Renal cortex interstitium (tissue), 3 donors: ENCODE results near the gene IFFO2. TPM values are rescaled to one million over a fixed set of nuclear protein-coding genes. Genes with fewer than 3 reads are reported as not detected.

Source experiments
- polyA plus RNA-seq, 3 donors: library from polyadenylated mRNA; unstranded; fragments of 120-200 nt; gene quantifications; one replicate each; pipeline ENCODE4 v1.2.1, GENCODE V29; 2013; ENCODE audit not compliant: insufficient read length in 3 of 3

Gene IFFO2
- polyA plus RNA-seq, 3 donors = 24.3 to 31.9 (median 25.6) TPM

Other genes with a start within 250 kb of the IFFO2 start
- not detected for gene TAS1R2, start 97.0 kb downstream of the IFFO2 start, polyA plus RNA-seq
- gene ALDH4A1, start 54.1 kb downstream of the IFFO2 start, polyA plus RNA-seq = 10 to 100 TPM; 53.6 to 78.8 (median 68.9) TPM